Right lobe of liver (tissue), 4 donors: ENCODE data around the gene USP48.

Experiments
- POLR2A ChIP-seq: fragments of 450-650 bp; IDR thresholded peaks from one replicate; pipeline ENCODE4 v1.6.1; 2017; ENCODE audit warnings: antibody characterized with exemption, mild to moderate bottlenecking
- TF ChIP-seq, protein P1 (sequence below), 4 donors: fragments of 200-600 bp in 3 of 4; fragments of 450-650 bp in 1 of 4; IDR thresholded peaks; one replicate each; pipeline versions ENCODE4 v1.5.1 to v1.8.0; 2016 to 2022; ENCODE audit warnings: antibody characterized with exemption in 4 of 4, mild to moderate bottlenecking in 2 of 4
- donor health status: DM: no; HTN: no; CAD: no.
- donor health status: DM: no; HTN: no; CAD: no.
- donor health status: DM: no; HTN: yes; CAD: no.

DNA sequence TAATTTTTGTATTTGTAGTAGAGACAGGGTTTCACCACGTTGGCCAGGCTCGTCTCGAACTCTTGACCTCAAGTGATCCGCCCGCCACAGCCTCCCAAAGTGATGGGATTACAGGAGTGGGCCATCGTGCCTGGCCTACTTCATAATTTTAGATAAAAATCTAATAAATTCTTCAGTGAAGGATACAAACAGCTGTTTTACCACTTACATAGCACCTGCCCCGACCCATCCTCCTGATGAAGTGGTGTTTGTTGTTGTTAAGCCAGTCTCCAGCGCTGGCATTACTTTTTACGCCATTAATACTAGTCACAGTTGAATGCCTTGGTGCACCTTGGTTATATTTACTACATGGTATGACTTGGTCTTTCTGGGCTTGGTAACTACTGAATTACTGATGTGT lies 101.5 kb downstream of the USP48 start:
- no peak for TF ChIP-seq POLR2A
- TF ChIP-seq, protein P1, sequence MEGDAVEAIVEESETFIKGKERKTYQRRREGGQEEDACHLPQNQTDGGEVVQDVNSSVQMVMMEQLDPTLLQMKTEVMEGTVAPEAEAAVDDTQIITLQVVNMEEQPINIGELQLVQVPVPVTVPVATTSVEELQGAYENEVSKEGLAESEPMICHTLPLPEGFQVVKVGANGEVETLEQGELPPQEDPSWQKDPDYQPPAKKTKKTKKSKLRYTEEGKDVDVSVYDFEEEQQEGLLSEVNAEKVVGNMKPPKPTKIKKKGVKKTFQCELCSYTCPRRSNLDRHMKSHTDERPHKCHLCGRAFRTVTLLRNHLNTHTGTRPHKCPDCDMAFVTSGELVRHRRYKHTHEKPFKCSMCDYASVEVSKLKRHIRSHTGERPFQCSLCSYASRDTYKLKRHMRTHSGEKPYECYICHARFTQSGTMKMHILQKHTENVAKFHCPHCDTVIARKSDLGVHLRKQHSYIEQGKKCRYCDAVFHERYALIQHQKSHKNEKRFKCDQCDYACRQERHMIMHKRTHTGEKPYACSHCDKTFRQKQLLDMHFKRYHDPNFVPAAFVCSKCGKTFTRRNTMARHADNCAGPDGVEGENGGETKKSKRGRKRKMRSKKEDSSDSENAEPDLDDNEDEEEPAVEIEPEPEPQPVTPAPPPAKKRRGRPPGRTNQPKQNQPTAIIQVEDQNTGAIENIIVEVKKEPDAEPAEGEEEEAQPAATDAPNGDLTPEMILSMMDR (IDR thresholded peaks at IDR 0.05): no peak
